SJCRH30 (cell line): ENCODE data around the gene SQSTM1. TPM values are rescaled to one million over a fixed set of nuclear protein-coding genes. Genes with fewer than 3 reads are reported as not detected.

Source experiments
- DNase-seq, 2 experiments: peaks; one replicate each; pipeline ENCODE4 v3.0.0-alpha.2; 2015 to 2020
- H3K27ac ChIP-seq: fragments of 250-450 bp; sonication (Bioruptor Pico); 2 replicates; pipeline ENCODE4 v1.5.1; 2020; ENCODE audit warnings: mild to moderate bottlenecking, moderate library complexity
- H3K27me3 ChIP-seq: fragments of 250-450 bp; sonication (Bioruptor Pico); 2 replicates; pipeline ENCODE4 v1.5.1; 2020; ENCODE audit warnings: mild to moderate bottlenecking, moderate library complexity
- H3K36me3 ChIP-seq: fragments of 250-450 bp; sonication (Bioruptor Pico); 2 replicates; pipeline ENCODE4 v1.5.1; 2020; ENCODE audit warnings: mild to moderate bottlenecking, moderate library complexity
- H3K4me1 ChIP-seq: fragments of 250-450 bp; sonication (Bioruptor Pico); 2 replicates; pipeline ENCODE4 v1.5.1; 2020; ENCODE audit warnings: mild to moderate bottlenecking, moderate library complexity
- H3K4me3 ChIP-seq: fragments of 250-450 bp; sonication (Bioruptor Pico); 2 replicates; pipeline ENCODE4 v1.5.1; 2020; ENCODE audit warnings: mild to moderate bottlenecking, moderate library complexity
- H3K9me3 ChIP-seq: fragments of 250-450 bp; sonication (Bioruptor Pico); replicated peaks from 2 replicates; pipeline ENCODE4 v1.5.1; 2020; ENCODE audit warnings: mild to moderate bottlenecking, moderate library complexity
- total RNA-seq: library from RNA; depleted of rRNA; stranded (reverse); fragments of >200 nt; shearing (Covaris generic); gene quantifications from 2 replicates; pipeline ENCODE4 v1.2.3, GENCODE V29; 2014

Gene SQSTM1
- total RNA-seq, 1 experiment from 2014 or later: 65.8 TPM

- peaks cover 8% of the 10 kb centered on the region; the same call in 1 of the 2 replicates for H3K4me1 ChIP-seq
- no peak overlapping the region for H3K4me3 ChIP-seq
- DNase-seq: no peak
- peaks cover 29% of the 10 kb centered on the region for H3K36me3 ChIP-seq
- no peak overlapping the region for H3K27ac ChIP-seq
- H3K9me3 ChIP-seq: no peaks in the 10 kb centered on the region
- no peaks in the 10 kb centered on the region for H3K27me3 ChIP-seq
Measured at GRCh38 chr5:179812135-179812825, 8.4 kb upstream of the SQSTM1 start.

DNA sequence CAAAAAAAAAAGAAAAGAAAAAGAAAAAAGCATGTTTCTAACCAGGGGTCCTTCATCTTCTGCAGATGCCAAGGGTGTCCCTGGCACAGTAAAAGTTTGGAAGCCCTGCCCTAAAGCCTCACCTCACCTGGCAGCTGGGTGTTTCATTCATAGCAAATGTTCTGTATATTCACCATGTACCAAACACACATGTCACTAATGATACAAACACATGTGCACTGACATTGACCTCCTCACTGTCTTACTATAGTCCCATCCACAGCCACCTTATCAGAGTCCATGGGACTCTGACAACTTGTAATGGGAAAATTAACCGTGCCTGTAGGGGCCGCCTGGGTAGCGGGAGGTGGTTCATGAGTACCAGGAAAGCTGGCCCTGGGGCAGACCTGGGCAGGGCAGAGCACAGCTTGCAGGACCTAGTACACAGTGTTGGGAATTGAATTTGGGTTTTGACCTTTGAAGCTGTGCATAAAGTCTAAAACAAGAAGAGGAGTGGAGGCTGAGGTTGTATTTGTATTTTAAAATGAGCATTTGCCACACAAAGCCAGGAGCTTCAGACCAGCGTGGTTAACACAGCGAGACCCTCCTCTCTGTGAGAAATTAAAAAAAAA, 7.6 kb upstream of the SQSTM1 start:
- H3K27me3 ChIP-seq: no peaks in the 10 kb centered on the region
- no peak overlapping the region for H3K27ac ChIP-seq
- DNase-seq: no peak
- H3K4me3 ChIP-seq: no peak overlapping the region
- H3K4me1 ChIP-seq: peaks cover 10% of the 10 kb centered on the region
- peaks cover 29% of the 10 kb centered on the region for H3K36me3 ChIP-seq
- no peaks in the 10 kb centered on the region for H3K9me3 ChIP-seq

DNA sequence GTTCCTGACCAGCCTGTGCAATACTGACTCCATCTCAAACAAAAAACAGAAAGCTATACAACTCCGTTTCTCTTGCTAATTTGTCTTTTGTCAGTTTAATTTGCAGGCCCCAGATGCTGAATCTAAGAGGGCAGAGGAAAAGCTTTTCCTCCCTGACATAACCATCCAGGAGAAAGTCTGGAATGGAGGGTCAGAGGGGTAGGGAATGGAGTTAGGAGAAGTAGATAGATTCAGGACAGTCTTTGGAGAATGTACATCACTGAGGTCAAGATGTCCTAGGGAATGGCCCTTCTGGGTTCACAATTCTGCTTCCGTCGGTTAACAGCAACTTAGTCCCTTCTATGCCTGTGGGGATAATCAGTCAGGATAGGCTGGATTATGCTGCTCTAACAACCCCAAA, 6.6 kb upstream of the SQSTM1 start:
- Histone ChIP-seq H3K4me3 (no peak overlapping the region), H3K27ac (no peak overlapping the region)
- DNase-seq: no peak

DNA sequence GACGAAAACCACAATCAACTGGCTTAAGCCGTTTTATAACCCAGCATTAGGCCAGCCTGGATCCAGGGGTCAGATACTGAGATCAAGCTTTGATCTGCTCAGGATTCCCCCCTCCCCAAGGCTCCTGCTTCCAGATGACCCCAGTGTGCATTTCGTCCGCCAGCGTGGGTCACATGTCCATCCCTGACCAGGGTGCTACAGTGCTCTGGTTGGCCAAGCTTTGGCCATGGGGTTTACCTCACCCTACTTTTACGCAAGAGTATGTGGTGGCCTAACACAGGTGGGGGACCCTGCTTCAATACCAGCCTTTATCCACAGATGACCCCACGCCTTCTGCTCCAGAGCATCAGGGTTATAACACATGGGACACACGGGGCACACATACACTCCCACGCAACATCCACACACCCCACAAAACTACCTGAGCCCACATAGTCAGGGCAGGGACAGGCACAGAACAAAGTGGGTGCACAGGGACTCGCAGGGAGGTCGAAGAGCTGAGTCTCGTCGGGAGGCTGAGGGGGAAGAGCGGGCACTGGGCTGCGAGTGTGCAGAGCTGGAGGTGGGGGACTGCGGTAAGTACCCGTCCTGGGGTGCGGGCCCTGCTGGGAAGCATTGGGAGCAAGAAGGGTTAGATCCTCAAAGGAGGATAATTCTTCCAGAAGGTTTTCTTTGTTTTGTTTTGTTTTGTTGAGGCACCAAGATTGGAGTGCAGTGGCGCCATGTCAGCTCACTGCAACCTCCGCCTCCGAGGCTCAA, 5.0 kb upstream of the SQSTM1 start:
- H3K9me3 ChIP-seq: no peaks in the 10 kb centered on the region
- DNase-seq: no peak

More for the DNA sequence above, 6.6 kb upstream of the SQSTM1 start:
- no peaks in the 10 kb centered on the region for H3K27me3 ChIP-seq
- H3K9me3 ChIP-seq: no peaks in the 10 kb centered on the region
- peaks cover 11% of the 10 kb centered on the region for H3K4me1 ChIP-seq
- peaks cover 29% of the 10 kb centered on the region for H3K36me3 ChIP-seq

DNA sequence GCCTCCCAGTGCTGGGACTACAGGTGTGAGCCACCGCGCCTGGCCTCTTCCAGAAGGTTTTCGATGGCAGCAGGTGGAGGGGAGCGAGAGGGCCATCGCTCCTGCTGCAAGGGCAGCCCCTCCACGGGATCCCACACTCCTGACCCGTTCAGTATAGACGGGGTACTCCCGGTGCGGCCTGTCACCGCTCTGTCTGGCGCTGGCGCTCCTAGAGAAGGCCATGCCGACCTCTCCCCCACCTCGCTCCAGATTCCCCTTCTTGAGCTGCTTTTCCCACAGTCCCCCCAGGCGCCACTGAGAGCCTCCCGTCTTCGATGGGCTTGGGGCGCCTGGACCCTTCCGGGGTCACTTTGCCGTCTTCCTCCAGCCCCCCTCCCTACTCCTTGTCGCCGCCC, 4.3 kb upstream of the SQSTM1 start:
- no peaks in the 10 kb centered on the region for H3K27me3 ChIP-seq
- H3K27ac ChIP-seq: no peak overlapping the region
- peaks cover 28% of the 10 kb centered on the region for H3K36me3 ChIP-seq
- H3K4me3 ChIP-seq: no peak overlapping the region
- no peak for DNase-seq
- no peaks in the 10 kb centered on the region for H3K9me3 ChIP-seq
- peaks cover 18% of the 10 kb centered on the region for H3K4me1 ChIP-seq

More for the DNA sequence above, 5.0 kb upstream of the SQSTM1 start:
- no peaks in the 10 kb centered on the region for H3K27me3 ChIP-seq
- H3K4me3 ChIP-seq: no peak overlapping the region
- peaks cover 21% of the 10 kb centered on the region for H3K4me1 ChIP-seq
- no peak overlapping the region for H3K27ac ChIP-seq
- H3K36me3 ChIP-seq: peaks cover 29% of the 10 kb centered on the region

- Histone ChIP-seq H3K4me1 (peaks cover 19% of the 10 kb centered on the region), H3K36me3 (peaks cover 25% of the 10 kb centered on the region), H3K4me3 (no peak overlapping the region), H3K27ac (no peak overlapping the region), H3K9me3 (no peaks in the 10 kb centered on the region), H3K27me3 (no peaks in the 10 kb centered on the region)
- no peak for DNase-seq
Measured at GRCh38 chr5:179816796-179817469, 3.8 kb upstream of the SQSTM1 start.

- Histone ChIP-seq H3K9me3 (no peaks in the 10 kb centered on the region), H3K4me1 (peaks cover 24% of the 10 kb centered on the region), H3K27ac (no peak overlapping the region), H3K4me3 (no peak overlapping the region), H3K27me3 (no peaks in the 10 kb centered on the region), H3K36me3 (peaks cover 21% of the 10 kb centered on the region)
- DNase-seq: no peak
Measured at GRCh38 chr5:179817470-179817840, 3.2 kb upstream of the SQSTM1 start.

GRCh38 chr5:179817890-179818745, 2.6 kb upstream of the SQSTM1 start:
- DNase-seq: peak; percentile 54 to 67
- H3K4me3 ChIP-seq: peak overlapping the region; percentile 95
- H3K4me1 ChIP-seq: peaks cover 25% of the 10 kb centered on the region

GRCh38 chr5:179818746-179819295, 1.9 kb upstream of the SQSTM1 start:
- peak overlapping the region; percentile 96 for H3K27ac ChIP-seq
- peaks cover 15% of the 10 kb centered on the region for H3K36me3 ChIP-seq
- peak; percentile 85 to 89 for DNase-seq
- peak overlapping the region; percentile 95 for H3K4me3 ChIP-seq
- no peaks in the 10 kb centered on the region for H3K9me3 ChIP-seq
- H3K4me1 ChIP-seq: peaks cover 25% of the 10 kb centered on the region
- no peaks in the 10 kb centered on the region for H3K27me3 ChIP-seq

More at GRCh38 chr5:179817890-179818745, 2.6 kb upstream of the SQSTM1 start:
- H3K27ac ChIP-seq: peak overlapping the region; percentile 96
- no peaks in the 10 kb centered on the region for H3K27me3 ChIP-seq
- no peaks in the 10 kb centered on the region for H3K9me3 ChIP-seq
- peaks cover 18% of the 10 kb centered on the region for H3K36me3 ChIP-seq

- H3K27me3 ChIP-seq: no peaks in the 10 kb centered on the region
- peaks cover 14% of the 10 kb centered on the region for H3K36me3 ChIP-seq
- peak overlapping the region; percentile 96 for H3K27ac ChIP-seq
- H3K9me3 ChIP-seq: no peaks in the 10 kb centered on the region
- peak; percentile 91 to 95 for DNase-seq
- H3K4me1 ChIP-seq: peaks cover 25% of the 10 kb centered on the region
- H3K4me3 ChIP-seq: peak overlapping the region; percentile 95
Measured at GRCh38 chr5:179819296-179820126, 1.2 kb upstream of the SQSTM1 start.

DNA sequence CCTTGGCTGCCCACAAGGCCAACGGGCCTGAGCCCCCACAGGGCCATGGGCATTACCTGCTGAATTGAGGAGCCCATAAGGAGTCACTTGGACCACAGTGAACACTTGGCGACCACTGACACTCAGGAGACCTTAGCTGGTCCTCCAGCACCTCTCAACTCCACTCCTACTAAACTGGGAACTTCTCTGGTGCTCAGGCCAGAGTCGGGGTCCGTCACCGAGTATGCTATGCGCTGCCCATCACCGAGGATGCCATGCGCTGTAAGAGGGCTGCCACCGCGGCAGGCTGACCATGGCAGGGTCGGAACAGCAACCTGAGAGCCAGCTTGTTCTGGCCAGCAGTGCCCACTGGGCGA, 600 bp upstream of the SQSTM1 start:
- H3K27me3 ChIP-seq: no peaks in the 10 kb centered on the region
- no peak for DNase-seq
- peaks cover 25% of the 10 kb centered on the region for H3K4me1 ChIP-seq
- peak overlapping the region; percentile 95 for H3K4me3 ChIP-seq
- peaks cover 14% of the 10 kb centered on the region for H3K36me3 ChIP-seq
- H3K27ac ChIP-seq: peak overlapping the region; percentile 96
- H3K9me3 ChIP-seq: no peaks in the 10 kb centered on the region

GRCh38 chr5:179821298-179822058, 773 bp downstream of the SQSTM1 start:
- no peaks in the 10 kb centered on the region for H3K27me3 ChIP-seq
- peak overlapping the region; percentile 95 for H3K4me3 ChIP-seq
- peak overlapping the region; percentile 96 for H3K27ac ChIP-seq
- H3K4me1 ChIP-seq: peaks cover 25% of the 10 kb centered on the region
- H3K9me3 ChIP-seq: no peaks in the 10 kb centered on the region
- peak; percentile 93 to 94 for DNase-seq
- H3K36me3 ChIP-seq: peaks cover 26% of the 10 kb centered on the region

DNA sequence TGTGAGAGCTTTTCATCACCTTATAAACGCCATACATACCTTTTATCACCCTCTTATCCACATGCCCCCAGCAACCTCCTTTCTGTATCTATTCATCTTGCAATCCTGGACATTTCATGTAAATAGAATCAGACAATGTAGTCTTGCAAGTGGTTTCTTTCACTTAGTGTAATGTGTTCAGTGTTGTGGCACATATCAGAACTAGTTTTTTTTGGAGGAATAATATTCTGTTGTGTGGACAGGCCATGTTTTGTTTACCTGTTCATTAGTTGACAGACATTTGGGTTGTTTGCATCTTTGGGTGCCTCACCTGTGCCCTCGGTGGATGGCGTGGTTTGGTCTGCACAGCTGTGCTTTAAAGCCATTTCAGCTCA, 1.3 kb downstream of the SQSTM1 start:
- Histone ChIP-seq H3K36me3 (peaks cover 32% of the 10 kb centered on the region), H3K27me3 (no peaks in the 10 kb centered on the region), H3K4me1 (peaks cover 25% of the 10 kb centered on the region), H3K4me3 (peak overlapping the region; percentile 95), H3K9me3 (no peaks in the 10 kb centered on the region), H3K27ac (no peak overlapping the region)
- no peak for DNase-seq
